Muscle of arm (tissue), 12 donors: ENCODE measurements around the gene ADAMTS14. TPM values are rescaled to one million over a fixed set of nuclear protein-coding genes. Genes with fewer than 3 reads are reported as not detected.

ENCODE experiments used
- DNase-seq: peaks from one replicate; pipeline ENCODE4 v3.0.0-alpha.2; 2013
- polyA plus RNA-seq, 12 donors: library from polyadenylated mRNA; unstranded; fragments of 120-200 nt; gene quantifications; one replicate each; pipeline ENCODE4 v1.2.1, GENCODE V29; 2013; ENCODE audit not compliant: insufficient read length in 12 of 12

The ADAMTS14 gene
- polyA plus RNA-seq, 12 donors, result 12.7 to 28.2 (median 16.0) TPM; not detected in 1

GRCh38 chr10:70771311-70772194, 99.2 kb downstream of the ADAMTS14 start:
- no peak for DNase-seq

GRCh38 chr10:70772627-70773026, 100.3 kb downstream of the ADAMTS14 start:
- no peak for DNase-seq

- DNase-seq, result no peak
Measured at GRCh38 chr10:70773461-70773860, 101.2 kb downstream of the ADAMTS14 start.

GRCh38 chr10:70773965-70774809, 101.9 kb downstream of the ADAMTS14 start:
- no peak for DNase-seq

GRCh38 chr10:70774810-70775678, 102.7 kb downstream of the ADAMTS14 start:
- DNase-seq, result no peak

GRCh38 chr10:70775679-70776454, 103.6 kb downstream of the ADAMTS14 start:
- DNase-seq, result no peak

- no peak for DNase-seq
Measured at GRCh38 chr10:70776455-70777005, 104.2 kb downstream of the ADAMTS14 start.

- DNase-seq, result no peak
Measured at GRCh38 chr10:70777063-70777875, 105.0 kb downstream of the ADAMTS14 start.

GRCh38 chr10:70778267-70778924, 106.1 kb downstream of the ADAMTS14 start:
- DNase-seq, result no peak

- no peak for DNase-seq
Measured at GRCh38 chr10:70779088-70779487, 106.8 kb downstream of the ADAMTS14 start.

GRCh38 chr10:70779511-70780369, 107.4 kb downstream of the ADAMTS14 start:
- no peak for DNase-seq

- DNase-seq, result no peak
Measured at GRCh38 chr10:70780370-70780760, 108.1 kb downstream of the ADAMTS14 start.

GRCh38 chr10:70780772-70781171, 108.5 kb downstream of the ADAMTS14 start:
- no peak for DNase-seq

GRCh38 chr10:70781461-70782051, 109.2 kb downstream of the ADAMTS14 start:
- DNase-seq, result no peak

GRCh38 chr10:70782086-70782745, 109.9 kb downstream of the ADAMTS14 start:
- no peak for DNase-seq

- DNase-seq, result no peak
Measured at GRCh38 chr10:70782746-70783680, 110.7 kb downstream of the ADAMTS14 start.
